Measurements from ENCODE around the gene CCNG1. TPM values are rescaled to one million over a fixed set of nuclear protein-coding genes. Genes with fewer than 3 reads are reported as not detected.
A peak's percentile ranks its signal among the peaks of the same experiment; 100 is the strongest.

CCNG1 gene
- total and polyA plus RNA-seq, 9 of the 15 experiments (the other 6 are each of a cell fraction or from before 2014, with no cell fraction given) = 121 to 293 (median 245) TPM

DNA sequence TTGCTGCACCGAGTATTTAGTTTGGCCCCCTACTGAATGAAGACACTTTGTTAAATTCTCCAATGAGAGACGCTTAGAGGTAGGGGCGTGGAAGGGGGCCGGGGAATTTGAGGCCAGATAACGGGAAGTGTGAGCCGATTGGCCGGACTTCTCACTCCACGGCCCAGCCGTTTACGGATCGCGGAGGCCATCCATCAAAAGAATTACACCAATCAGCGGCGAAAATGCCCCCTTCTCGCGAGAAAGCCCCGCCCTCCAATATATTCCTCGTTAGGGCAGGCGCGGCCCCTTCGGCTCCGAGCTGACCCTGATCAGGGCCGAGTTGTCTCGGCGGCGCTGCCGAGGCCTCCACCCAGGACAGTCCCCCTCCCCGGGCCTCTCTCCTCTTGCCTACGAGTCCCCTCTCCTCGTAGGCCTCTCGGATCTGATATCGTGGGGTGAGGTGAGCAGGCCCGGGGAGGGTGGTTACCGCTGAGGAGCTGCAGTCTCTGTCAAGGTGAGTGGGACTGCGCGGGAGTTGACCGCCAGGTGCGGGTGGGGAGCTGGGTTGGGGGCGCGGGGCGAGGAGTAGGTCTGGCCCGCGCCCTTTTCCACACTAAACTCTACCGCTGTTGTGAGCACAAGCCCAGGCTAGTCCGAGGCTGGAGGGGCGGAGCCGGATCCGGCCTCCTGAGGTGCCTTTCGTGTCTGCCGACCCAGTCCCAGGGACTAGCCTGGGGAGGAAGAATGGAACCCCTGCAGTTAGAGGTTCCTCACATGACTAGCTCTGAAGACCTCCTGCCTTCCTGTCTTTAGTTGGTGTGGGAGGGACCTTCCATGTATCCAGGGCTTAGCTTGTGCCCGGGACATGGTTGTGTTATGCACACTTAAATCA is at the start of gene CCNG1 (continued):
- TF ChIP-seq, protein P1, sequence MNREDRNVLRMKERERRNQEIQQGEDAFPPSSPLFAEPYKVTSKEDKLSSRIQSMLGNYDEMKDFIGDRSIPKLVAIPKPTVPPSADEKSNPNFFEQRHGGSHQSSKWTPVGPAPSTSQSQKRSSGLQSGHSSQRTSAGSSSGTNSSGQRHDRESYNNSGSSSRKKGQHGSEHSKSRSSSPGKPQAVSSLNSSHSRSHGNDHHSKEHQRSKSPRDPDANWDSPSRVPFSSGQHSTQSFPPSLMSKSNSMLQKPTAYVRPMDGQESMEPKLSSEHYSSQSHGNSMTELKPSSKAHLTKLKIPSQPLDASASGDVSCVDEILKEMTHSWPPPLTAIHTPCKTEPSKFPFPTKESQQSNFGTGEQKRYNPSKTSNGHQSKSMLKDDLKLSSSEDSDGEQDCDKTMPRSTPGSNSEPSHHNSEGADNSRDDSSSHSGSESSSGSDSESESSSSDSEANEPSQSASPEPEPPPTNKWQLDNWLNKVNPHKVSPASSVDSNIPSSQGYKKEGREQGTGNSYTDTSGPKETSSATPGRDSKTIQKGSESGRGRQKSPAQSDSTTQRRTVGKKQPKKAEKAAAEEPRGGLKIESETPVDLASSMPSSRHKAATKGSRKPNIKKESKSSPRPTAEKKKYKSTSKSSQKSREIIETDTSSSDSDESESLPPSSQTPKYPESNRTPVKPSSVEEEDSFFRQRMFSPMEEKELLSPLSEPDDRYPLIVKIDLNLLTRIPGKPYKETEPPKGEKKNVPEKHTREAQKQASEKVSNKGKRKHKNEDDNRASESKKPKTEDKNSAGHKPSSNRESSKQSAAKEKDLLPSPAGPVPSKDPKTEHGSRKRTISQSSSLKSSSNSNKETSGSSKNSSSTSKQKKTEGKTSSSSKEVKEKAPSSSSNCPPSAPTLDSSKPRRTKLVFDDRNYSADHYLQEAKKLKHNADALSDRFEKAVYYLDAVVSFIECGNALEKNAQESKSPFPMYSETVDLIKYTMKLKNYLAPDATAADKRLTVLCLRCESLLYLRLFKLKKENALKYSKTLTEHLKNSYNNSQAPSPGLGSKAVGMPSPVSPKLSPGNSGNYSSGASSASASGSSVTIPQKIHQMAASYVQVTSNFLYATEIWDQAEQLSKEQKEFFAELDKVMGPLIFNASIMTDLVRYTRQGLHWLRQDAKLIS (CRISPR knock-in tag; IDR thresholded peaks at IDR 0.05) = no peak; the same call in 1 of the 2 replicates
- no peak for TF ChIP-seq KHSRP (IDR thresholded peaks at IDR 0.05)
- TF ChIP-seq SP2 (IDR thresholded peaks at IDR 0.05; ENCODE audit: extremely low read depth, low read depth, low read length, poor library complexity, severe bottlenecking) = peak; percentile 66
- TF ChIP-seq MBD2 (IDR thresholded peaks at IDR 0.05; ENCODE audit: borderline replicate concordance, low read depth) = peak; percentile 88; the same call in 1 of the 2 replicates
- no peak for TF ChIP-seq BRF1 (IDR thresholded peaks at IDR 0.05; ENCODE audit: borderline replicate concordance, extremely low read depth, insufficient read length)
- peak; percentile 92 for TF ChIP-seq ZBTB7A (IDR thresholded peaks at IDR 0.05; ENCODE audit: borderline replicate concordance, control insufficient read depth, low read depth, low read length)
- TF ChIP-seq POLR2AphosphoS2 (IDR thresholded peaks at IDR 0.05; ENCODE audit: low read length) = peak; percentile 61; the same call in 1 of the 2 replicates
- no peak for TF ChIP-seq ZNF324 (CRISPR knock-in tag; IDR thresholded peaks at IDR 0.05)
- no peak for TF ChIP-seq CHD4 (IDR thresholded peaks at IDR 0.05; ENCODE audit: insufficient read depth, insufficient replicate concordance, low read depth, low read length, poor library complexity, severe bottlenecking)
- peak; percentile 16; the same call in 1 of the 2 replicates for TF ChIP-seq MAFF (IDR thresholded peaks at IDR 0.05; ENCODE audit: low read length)
- TF ChIP-seq ZNF140 (CRISPR knock-in tag; IDR thresholded peaks at IDR 0.05) = no peak
- TF ChIP-seq, protein P2, sequence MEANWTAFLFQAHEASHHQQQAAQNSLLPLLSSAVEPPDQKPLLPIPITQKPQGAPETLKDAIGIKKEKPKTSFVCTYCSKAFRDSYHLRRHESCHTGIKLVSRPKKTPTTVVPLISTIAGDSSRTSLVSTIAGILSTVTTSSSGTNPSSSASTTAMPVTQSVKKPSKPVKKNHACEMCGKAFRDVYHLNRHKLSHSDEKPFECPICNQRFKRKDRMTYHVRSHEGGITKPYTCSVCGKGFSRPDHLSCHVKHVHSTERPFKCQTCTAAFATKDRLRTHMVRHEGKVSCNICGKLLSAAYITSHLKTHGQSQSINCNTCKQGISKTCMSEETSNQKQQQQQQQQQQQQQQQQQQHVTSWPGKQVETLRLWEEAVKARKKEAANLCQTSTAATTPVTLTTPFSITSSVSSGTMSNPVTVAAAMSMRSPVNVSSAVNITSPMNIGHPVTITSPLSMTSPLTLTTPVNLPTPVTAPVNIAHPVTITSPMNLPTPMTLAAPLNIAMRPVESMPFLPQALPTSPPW (CRISPR knock-in tag; IDR thresholded peaks at IDR 0.05) = peak; percentile 73
- no peak for TF ChIP-seq ZNF143 (CRISPR knock-in tag; IDR thresholded peaks at IDR 0.05)
- TF ChIP-seq PML (IDR thresholded peaks at IDR 0.05; ENCODE audit: low read length) = peak; percentile 84
- peak; percentile 58; the same call in 1 of the 2 replicates for TF ChIP-seq GTF2A2 (tag; IDR thresholded peaks at IDR 0.05)
- peak; percentile 85 for TF ChIP-seq SPI1 (IDR thresholded peaks at IDR 0.05; ENCODE audit: borderline replicate concordance, low read depth, low read length)
- TF ChIP-seq, protein P3, sequence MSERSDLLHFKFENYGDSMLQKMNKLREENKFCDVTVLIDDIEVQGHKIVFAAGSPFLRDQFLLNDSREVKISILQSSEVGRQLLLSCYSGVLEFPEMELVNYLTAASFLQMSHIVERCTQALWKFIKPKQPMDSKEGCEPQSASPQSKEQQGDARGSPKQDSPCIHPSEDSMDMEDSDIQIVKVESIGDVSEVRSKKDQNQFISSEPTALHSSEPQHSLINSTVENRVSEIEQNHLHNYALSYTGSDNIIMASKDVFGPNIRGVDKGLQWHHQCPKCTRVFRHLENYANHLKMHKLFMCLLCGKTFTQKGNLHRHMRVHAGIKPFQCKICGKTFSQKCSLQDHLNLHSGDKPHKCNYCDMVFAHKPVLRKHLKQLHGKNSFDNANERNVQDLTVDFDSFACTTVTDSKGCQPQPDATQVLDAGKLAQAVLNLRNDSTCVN (CRISPR knock-in tag; IDR thresholded peaks at IDR 0.05) = no peak
- TF ChIP-seq, protein P4, sequence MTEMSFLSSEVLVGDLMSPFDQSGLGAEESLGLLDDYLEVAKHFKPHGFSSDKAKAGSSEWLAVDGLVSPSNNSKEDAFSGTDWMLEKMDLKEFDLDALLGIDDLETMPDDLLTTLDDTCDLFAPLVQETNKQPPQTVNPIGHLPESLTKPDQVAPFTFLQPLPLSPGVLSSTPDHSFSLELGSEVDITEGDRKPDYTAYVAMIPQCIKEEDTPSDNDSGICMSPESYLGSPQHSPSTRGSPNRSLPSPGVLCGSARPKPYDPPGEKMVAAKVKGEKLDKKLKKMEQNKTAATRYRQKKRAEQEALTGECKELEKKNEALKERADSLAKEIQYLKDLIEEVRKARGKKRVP (CRISPR knock-in tag; IDR thresholded peaks at IDR 0.05) = peak; percentile 55; the same call in 1 of the 2 replicates
